NCI-H1092 (cell line): ENCODE measurements around the gene RNF5.
"Not testable (repeated sequence)": the region's sequence is repeated elsewhere in the genome, so short reads cannot be mapped to it uniquely, and the experiment has no call there.

Experiments used
- DNase-seq: peaks from one replicate; lab custom pipeline; 2025; lab: John Stamatoyannopoulos, UW

RNF5 gene

DNA sequence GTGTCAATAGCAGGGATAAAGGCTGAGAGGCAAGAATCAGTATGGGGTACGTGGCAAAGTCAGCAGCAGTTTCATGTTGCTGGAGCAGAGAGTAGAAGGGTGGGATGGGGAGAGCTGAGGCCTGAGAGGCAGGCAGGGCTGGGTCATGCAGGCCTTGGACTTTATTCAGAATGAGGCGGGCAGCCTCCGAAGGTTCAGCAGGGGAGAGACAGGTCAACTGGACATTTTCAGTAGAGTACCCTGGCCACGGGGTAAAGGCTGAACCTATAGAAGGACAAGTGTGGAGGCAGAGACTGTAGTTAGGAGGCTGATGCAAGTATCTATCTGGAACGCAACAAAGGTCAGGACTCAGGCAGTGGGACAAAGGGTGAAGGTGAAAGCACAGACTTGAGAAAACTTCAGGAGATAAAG, 32.0 kb downstream of the RNF5 start:
- no peak for DNase-seq

DNA sequence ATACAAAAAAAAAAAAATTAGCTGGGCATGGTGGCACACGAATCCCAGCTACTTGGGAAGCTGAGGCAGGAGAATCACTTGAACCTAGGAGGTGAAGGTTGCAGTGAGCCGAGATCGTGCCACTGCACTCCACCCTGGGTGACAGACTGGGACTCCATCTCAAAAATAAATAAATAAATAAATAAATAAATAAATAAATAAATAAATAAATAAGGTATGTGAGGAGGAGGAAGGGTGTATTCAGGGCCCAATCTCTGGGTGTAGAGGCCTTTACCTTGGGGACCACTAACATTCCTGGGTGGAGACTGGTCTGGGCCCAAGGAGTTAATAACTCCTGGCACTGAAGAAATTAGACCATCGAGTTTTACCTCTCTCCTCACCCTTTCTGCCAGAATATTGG, 33.2 kb downstream of the RNF5 start:
- DNase-seq = not testable (repeated sequence)

DNA sequence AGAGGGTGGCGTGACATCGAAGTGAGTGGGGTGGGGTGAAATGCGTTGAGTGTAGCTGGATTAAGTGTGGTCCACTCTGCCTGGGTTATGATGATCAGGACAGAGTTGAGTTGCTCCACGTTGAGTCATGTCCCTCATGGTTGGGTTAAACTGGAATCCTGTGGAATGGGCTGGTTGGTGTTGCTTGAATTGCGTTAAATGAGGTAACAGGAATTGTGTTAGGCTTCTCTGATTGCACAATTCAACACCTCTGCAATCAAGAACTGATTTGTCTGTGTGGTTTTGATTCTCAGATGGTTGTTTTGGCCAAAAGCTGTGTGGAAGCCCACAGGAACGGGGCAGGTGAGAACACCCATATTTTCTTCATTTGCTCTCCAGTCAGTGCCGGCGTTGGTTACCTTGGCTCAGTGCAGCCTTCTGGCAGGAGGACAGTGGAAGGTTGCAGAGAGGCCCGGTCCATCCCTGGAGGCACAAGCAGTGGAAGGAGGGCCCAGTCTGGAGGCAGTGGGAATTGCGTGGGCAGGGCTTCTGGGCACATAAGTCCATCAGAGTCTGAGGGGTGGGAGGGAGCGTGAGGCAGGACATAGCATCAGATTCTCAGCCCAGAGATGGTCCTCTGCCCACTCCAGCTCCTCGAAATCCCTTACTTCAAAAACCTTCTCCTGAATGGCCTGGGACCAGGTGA, 34.0 kb downstream of the RNF5 start:
- DNase-seq = no peak

DNA sequence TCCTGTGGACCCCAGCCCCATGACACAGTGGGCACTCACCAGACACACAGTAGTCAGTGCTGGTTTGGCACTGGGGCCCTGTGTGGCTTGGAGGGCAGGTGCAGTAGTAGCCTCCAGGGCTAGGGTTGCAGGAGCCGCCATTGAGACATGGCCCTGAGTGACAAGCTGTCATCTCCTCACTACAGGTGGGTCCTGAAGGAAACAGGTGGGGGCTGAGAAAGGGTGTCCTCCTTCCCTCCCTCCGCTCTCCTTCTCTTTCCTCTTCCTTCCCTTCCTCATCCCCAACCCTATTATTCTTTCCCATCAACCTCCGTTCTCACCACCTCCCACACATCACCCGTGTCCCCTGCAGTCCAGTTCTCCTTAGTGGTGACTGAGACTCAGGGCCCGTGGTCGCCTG, 35.4 kb downstream of the RNF5 start:
- no peak for DNase-seq

DNA sequence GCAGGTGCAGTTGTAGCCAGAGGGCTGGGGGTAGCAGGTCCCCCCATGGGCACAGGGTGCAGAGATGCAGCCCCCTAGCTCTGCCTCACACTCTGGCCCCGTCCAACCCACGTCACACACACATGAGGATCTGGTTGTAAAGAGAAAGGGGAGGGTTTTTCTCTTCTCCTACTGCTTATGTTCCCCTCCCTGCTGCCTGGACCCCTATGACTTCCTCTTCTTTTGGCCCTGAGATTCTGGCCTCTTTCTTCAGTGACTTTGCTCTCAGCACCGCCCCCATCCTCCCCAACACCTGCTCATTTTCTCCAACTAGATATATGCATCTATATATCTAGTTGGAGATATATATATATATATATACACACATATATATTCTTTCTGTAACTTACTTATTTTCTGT, 35.9 kb downstream of the RNF5 start:
- DNase-seq = no peak

DNA sequence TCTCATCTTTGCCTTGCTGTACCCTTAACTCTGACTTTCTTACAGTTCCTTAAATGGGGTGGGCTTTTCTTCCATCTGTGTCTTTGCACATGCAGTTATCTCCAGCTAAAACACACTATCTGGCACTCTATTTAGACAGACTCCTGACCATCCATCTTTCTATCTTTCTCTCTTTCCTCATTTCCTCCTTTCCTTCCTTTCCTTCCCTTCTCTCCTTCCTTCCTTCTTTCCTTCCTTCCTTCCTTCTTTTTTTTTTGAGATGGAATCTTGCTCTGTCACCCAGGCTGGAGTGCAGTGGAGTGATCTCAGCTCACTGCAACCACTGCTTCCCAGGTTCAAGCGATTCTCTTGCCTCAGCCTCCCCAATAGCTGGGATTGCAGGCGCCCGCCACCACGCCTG, 37.4 kb downstream of the RNF5 start:
- DNase-seq = no peak

DNA sequence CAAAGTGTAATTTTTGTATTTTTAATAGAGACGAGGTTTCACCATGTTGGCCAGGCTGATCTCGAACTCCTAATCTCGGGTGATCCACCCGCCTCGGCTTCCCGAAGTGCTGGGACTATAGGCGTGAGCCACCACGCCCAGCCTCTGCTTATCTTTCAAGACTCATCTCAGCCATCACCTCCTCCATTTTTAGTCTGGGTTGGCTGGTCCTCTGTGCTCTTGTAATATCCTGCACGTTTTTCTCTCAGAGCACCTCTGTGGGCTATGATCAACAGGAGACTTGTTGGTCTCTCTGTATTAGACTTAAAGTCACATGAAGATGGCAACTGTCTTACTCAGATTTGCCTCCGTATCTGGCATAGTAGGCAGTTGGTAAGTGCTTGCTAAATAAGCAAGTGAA, 38.1 kb downstream of the RNF5 start:
- DNase-seq = no peak

DNA sequence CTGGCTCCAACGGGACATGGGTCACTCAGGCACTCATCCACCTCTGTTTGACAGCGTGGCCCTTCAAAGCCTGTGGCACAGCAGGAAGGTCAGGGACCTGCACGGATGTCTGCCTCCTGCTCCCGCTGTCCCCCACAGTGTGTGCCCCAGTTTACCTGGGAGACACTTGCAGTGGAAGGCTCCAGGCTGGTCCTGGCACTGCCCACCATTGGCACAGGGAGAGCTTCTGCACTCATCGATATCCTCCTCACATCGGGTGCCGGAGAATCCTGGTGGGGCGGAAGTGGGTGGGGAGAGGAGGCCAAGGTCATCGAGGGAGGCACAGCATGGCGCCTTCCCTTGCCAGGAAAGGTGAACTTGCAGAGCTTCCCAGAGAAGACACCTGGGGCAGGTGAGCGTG, 38.8 kb downstream of the RNF5 start:
- no peak for DNase-seq

DNA sequence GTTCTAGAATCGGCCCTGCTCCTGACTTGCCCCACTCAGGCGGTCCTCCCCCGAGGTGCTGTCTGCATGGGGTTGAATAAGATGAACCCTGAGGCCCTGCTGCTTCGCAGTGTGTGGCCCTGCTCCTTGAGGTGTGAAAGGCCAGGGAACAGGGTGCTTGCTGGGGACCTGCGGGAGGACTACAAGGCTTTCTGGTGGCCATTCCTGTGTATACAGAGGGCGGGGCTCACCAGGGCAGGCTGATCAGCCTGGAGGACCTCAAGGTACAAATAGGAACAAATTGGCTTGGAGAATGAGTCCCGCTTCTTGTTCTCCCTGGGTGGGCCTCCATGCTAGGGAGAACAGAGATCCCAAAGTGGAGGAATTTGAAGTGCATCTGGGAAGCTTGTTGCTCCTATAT, 40.0 kb downstream of the RNF5 start:
- DNase-seq = no peak

DNA sequence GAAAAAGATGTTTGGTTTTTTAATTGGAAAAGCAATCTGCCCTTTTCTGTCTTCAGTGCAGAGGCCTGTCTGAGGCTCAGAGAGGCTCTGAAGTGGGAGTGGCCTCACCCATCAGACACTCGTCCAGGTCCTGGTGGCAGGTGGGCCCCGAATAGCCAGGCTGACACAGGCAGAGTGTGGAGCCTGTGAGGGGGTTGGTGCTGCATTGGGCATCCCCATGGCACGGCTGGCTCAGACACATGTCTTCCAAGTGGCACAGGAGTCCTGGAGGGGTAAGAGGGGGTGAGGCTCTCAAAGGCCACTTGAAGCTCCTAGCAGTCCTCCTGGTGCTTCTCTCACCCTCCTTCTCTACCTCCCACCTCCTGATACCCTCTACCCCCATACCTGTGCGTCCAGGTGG, 41.8 kb downstream of the RNF5 start:
- no peak for DNase-seq

DNA sequence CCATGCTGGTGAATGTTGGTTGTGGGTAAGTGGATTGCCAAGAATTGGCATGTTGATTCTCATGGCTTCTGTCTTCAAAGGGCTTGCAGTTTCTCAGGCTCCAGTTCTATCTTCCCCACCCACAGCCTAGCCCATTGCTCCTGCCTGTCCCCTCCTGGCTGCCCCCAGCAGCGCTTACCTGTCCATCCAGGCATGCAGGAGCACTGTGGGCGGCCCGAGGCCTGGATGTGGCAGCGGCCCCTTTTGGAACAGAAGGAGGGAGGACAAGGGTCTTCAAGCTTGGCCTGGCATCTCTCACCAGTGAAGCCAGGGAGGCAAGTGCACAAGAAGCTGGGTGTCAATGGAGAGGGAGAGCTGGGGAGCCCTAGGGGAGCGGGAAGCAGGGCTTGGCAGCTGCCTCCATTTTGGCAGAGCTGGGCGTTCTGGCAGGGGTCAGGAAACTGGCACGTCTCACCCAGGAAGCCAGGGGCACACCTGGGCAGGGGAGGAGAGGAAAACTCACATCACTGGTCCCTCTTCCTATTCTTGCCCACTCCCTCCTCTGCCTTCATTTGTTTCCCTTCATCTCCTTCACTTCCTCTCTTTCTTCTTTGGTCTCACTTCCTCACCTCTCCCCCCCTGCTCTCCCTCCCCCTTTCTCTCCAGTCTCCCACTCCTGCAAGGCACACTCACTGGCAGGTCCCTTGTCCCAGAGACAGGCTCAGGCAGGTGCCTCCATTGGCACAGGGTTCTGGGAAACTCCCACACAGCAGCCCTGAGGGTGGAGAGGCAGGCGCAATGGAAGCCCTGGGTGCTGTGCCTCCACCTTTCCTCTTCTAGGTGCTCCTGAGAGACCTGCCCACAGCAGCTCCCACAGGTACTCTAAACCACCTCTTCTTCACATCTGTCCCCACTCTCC, 44.4 kb downstream of the RNF5 start:
- no peak for DNase-seq

DNA sequence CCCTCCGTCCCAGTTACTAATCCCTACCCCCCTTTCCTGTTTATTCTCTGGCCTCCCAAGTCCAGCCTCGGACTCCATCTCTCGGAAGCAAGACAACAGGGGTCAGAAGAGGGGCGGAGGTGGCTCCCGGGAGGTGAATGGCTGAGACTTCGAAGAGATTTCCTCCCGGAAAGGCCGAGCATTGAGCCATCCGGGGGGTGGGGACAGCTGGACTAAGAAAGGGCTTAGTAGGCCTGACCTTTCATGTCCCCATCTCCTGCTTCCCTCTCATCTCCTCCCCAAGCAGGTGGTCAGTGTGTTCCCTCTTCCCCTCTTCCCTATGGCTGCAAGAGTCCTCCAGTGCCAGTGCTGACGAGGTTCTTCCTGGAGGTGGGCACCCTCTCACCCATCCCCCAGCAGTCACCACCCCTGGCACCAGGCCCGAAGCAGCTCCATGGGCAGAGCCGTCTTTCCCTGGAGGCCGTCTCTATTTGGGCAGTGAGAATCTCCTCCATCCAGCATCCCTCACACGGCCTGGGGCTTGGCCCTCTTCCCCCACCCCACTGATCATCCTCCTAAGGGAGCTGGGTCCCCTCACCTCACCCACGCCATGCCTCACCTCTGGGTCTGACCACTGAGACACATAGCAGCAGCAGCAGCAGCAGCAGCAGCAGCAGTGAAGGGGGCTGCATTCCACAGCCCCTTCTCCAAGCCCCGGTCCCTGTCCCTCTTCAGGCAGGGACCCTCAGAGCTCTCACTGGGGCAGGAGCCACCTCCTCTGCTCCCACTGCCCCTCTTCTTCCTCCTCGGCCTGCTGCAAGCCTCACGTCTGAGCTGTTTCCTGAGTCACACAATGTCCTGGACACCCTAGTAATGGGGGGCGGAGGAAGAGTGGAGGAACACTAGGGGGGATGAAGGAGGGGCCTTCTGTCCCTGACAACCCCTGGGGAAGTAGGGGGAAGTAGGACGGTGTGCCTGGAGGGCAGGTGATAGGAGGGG, 45.3 kb downstream of the RNF5 start, which contains the start of gene NOTCH4:
NOTCH4 (minus strand) TSS at position 810 of the 978 bp plus-strand sequence; CDS start at position 671, 139 bp downstream.
- no peak for DNase-seq

DNA sequence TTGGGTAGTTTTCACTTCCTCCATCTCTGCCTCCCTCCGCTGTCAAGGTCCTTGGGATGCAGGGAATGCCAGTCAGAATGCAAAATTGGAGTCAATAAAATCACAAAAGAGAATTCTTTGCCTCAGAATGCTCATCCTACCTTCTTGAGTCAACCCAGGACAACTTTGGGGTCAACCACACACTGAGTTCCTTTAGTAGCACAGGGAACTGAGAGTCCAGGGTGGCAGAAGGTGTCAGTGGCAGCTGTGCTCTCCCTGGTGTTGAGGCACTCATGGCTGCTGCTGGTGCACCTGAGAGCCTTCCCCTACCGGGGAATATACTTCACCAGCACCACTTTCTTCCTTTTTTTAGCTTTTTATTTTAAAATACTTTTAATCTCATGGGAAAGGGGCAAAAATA, 46.5 kb downstream of the RNF5 start:
- DNase-seq = no peak

DNA sequence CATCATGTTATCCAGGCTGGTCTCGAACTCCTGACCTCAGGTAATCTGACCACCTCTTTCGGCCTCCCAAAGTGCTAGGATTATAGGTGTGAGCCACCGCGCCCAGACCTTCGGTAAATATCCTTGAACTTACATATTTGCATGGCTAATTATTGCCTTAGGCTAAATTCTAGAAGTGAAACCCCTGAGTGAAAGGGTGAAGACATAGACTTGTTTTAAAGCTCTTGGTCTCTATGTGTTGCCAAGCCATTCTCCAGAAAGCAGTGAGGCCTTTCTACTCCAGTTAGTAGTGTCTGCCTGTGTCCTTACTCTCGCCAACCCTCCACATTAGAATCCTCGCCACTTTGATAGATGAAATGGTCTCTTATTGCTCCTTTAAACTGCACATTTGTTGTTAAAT, 48.2 kb downstream of the RNF5 start:
- no peak for DNase-seq
